Left ventricle myocardium superior (tissue), 1 donor: ENCODE data around the gene MGAT5B. TPM values are rescaled to one million over a fixed set of nuclear protein-coding genes. Genes with fewer than 3 reads are reported as not detected.
"Not testable (repeated sequence)": the region's sequence is repeated elsewhere in the genome, so short reads cannot be mapped to it uniquely, and the experiment has no call there.

Experiments used
- ATAC-seq: fragments of 200-7000 bp; cut with Tn5 transposase; one replicate; pipeline ENCODE4 v1.9.1; 2020; ENCODE audit warnings: mild to moderate bottlenecking, moderate library complexity
- DNase-seq: peaks from one replicate; pipeline ENCODE4 v3.0.0-alpha.2; 2020
- intact Hi-C: fragments of 100-400 bp; cut with micrococcal nuclease; formaldehyde crosslinking; loops from one replicate; pipeline ENCODE4 v1.11.0; 2022
- total RNA-seq: library from RNA; stranded (reverse); fragmentation: NEBNext Ultra II Directional; extraction: Animal tissue kit (Norgen Biotek cat#: 25700); gene quantifications from one replicate; pipeline ENCODE4 v1.2.1, GENCODE V29; 2021
- donor health status: DM: no; HTN: yes; CAD: no; lungs with severe emphysema.

The MGAT5B gene
- total RNA-seq, 1 donor from 2014 or later, result not detected

GRCh38 chr17:76844485-76844829 is 23.7 kb upstream of the MGAT5B start:
- intact Hi-C loops, result no loop called here
- DNase-seq (no peak), ATAC-seq (no peak)

- no peak for DNase-seq
- intact Hi-C loops, result no loop called here
- no peak for ATAC-seq
These were observed 23.4 kb upstream of the MGAT5B start for GRCh38 chr17:76844846-76845245.

GRCh38 chr17:76845541-76846017 is 22.6 kb upstream of the MGAT5B start:
- no peak for ATAC-seq
- DNase-seq, result no peak
- intact Hi-C loops, result no loop called here

- no peak for ATAC-seq
- intact Hi-C loops, result no loop called here
- DNase-seq, result no peak
These were observed 21.2 kb upstream of the MGAT5B start for GRCh38 chr17:76847031-76847430.

GRCh38 chr17:76848670-76849069 is 19.5 kb upstream of the MGAT5B start:
- intact Hi-C loops, result no loop called here
- no peak for ATAC-seq
- DNase-seq, result no peak

- intact Hi-C loops, ATAC-seq, DNase-seq: not testable (repeated sequence)
These were observed 19.0 kb upstream of the MGAT5B start for GRCh38 chr17:76849160-76849559.

GRCh38 chr17:76852843-76853242 is 15.4 kb upstream of the MGAT5B start:
- DNase-seq, result no peak
- no peak for ATAC-seq
- intact Hi-C loops, result no loop called here

GRCh38 chr17:76855105-76855504 is 13.1 kb upstream of the MGAT5B start:
- DNase-seq (no peak), ATAC-seq (no peak)
- intact Hi-C loops, result no loop called here

- DNase-seq (no peak), ATAC-seq (no peak)
- intact Hi-C loops, result no loop called here
These were observed 6.1 kb upstream of the MGAT5B start for GRCh38 chr17:76862079-76862478.

- DNase-seq, result no peak
- no peak for ATAC-seq
- intact Hi-C loops, result no loop called here
These were observed 5.7 kb upstream of the MGAT5B start for GRCh38 chr17:76862494-76862893.

- intact Hi-C loops, result no loop called here
- DNase-seq, result no peak
- no peak for ATAC-seq
These were observed 4.2 kb upstream of the MGAT5B start for GRCh38 chr17:76864024-76864423.

- ATAC-seq (no peak), DNase-seq (no peak)
- intact Hi-C loops, result loop anchor here (5.0 kb wide), 1 partner anchor 192 kb away; no protein-coding TSS in a partner anchor
These were observed 3.0 kb upstream of the MGAT5B start for GRCh38 chr17:76865174-76865573.

- DNase-seq (no peak), ATAC-seq (no peak)
- intact Hi-C loops, result loop anchor here (5.0 kb wide), 1 partner anchor 191 kb away; no protein-coding TSS in a partner anchor
These were observed 2.0 kb upstream of the MGAT5B start for GRCh38 chr17:76866203-76866602.

GRCh38 chr17:76866774-76867577 is 1.2 kb upstream of the MGAT5B start:
- no peak for ATAC-seq
- no peak for DNase-seq
- intact Hi-C loops, result loop anchor here (5.0 kb wide), 1 partner anchor 190 kb away; no protein-coding TSS in a partner anchor

GRCh38 chr17:76867578-76868175 is 527 bp upstream of the MGAT5B start:
- intact Hi-C loops, result loop anchor here (5.0 kb wide), 1 partner anchor 190 kb away; no protein-coding TSS in a partner anchor
- DNase-seq (no peak), ATAC-seq (peak; percentile 9)

- intact Hi-C loops, result loop anchor here (5.0 kb wide), 1 partner anchor 188 kb away; no protein-coding TSS in a partner anchor
- ATAC-seq (no peak), DNase-seq (peak; percentile 34)
These were observed 678 bp downstream of the MGAT5B start for GRCh38 chr17:76868669-76869495.

- intact Hi-C loops, result loop anchor here (5.0 kb wide), 1 partner anchor 188 kb away; no protein-coding TSS in a partner anchor
- no peak for DNase-seq
- no peak for ATAC-seq
These were observed 1.5 kb downstream of the MGAT5B start for GRCh38 chr17:76869496-76870376.

- intact Hi-C loops, result no loop called here
- no peak for DNase-seq
These were observed 2.1 kb downstream of the MGAT5B start for GRCh38 chr17:76870377-76870714.

GRCh38 chr17:76871668-76872067 is 3.5 kb downstream of the MGAT5B start:
- no peak for DNase-seq
- ATAC-seq, result no peak
- intact Hi-C loops, result no loop called here

More at GRCh38 chr17:76870377-76870714, 2.1 kb downstream of the MGAT5B start:
- ATAC-seq, result no peak
